Activated T-cell treated with anti-CD3 and anti-CD28 coated beads for 48 hours (primary cell): ENCODE results near the gene CCDC126.
"Not testable (repeated sequence)": the region's sequence is repeated elsewhere in the genome, so short reads cannot be mapped to it uniquely, and the experiment has no call there.

Source experiments
- DNase-seq: peaks from one replicate; pipeline ENCODE4 v3.0.0-alpha.2; 2020; ENCODE audit warnings: low read depth

The CCDC126 gene, protein sequence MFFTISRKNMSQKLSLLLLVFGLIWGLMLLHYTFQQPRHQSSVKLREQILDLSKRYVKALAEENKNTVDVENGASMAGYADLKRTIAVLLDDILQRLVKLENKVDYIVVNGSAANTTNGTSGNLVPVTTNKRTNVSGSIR

DNA sequence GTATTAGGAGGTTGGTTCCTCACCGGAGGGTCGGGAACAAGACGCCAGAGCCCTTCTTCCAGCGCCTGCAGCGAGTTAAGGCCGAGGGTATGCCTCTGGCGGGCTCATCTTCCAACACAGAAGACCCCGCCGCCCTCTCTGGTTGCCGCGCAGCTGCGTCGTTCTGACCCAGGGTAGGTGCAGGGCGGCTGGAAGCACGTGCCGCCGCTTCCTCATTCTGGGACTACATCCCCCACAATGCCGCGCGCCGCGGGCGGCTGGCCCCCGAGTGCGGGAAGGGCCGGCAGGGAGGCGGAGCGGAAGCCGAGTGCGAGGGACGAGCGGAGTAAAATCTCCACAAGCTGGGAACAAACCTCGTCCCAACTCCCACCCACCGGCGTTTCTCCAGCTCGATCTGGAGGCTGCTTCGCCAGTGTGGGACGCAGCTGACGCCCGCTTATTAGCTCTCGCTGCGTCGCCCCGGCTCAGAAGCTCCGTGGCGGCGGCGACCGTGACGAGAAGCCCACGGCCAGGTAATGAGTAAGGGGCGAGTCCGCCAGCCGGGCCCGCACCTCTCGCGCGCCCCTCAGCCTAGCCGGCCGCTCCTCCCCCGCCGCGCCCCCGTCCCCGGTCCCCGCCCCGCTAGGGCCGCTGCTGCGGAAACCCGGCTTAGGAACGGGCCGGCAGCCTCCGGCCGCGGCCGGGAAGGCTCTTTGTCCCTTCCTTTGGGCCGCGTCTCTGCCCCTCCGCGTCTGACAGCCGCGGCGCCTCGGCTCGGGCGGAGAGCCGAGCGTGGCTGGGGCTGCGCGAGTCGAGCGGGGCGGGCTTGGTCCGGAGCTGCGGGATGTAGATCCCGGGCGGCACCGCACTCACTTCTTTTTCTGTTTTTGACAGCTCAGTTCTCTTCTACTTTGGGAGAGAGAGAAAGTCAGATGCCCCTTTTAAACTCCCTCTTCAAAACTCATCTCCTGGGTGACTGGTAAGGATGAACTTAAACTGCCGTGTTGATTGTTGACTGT is at the start of gene CCDC126:
Gene CCDC126 (plus strand): TSS at position 289 of the 998 bp plus-strand sequence. CDS start 13,934 bp downstream, outside the sequence.
- DNase-seq = peak; percentile 84

DNA sequence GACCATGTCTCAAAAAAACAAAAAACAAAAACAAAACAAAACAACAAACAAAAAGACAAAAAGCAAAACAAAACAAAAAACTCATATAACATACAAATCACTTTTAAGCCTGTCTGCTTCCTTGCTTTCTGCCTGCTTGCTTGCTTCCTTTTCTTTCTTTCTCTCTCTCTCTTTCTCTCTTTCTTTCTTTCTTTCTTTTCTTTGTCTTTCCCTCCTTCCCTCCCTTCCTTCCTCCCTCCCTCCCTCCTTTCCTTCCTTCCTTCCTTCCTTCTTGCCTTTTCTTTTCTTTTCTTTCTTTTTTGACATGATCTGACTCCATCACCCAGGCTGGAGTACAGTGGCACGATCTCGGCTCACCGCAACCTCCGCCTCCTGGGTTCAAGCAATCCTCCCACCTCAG is 49.5 kb upstream of the CCDC126 start:
- DNase-seq = no peak

DNA sequence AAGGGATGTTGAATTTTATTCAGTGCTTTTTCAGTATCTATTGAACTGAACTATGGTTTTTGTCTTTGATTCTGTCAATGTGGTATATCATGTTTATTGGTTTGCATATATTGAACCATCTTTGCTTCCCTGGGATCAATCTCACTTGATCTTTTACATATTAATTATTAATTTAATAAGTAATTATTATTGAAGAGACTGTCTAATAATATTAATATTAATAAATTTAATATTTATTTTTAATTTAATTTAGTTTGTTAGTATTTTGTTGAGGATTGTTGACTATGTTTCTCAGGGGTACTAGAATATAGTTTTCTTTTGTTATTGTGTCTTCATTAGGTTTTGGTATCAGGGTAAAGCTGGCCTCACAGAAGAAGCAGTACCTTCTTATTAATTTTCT is 38.9 kb upstream of the CCDC126 start:
- no peak for DNase-seq

DNA sequence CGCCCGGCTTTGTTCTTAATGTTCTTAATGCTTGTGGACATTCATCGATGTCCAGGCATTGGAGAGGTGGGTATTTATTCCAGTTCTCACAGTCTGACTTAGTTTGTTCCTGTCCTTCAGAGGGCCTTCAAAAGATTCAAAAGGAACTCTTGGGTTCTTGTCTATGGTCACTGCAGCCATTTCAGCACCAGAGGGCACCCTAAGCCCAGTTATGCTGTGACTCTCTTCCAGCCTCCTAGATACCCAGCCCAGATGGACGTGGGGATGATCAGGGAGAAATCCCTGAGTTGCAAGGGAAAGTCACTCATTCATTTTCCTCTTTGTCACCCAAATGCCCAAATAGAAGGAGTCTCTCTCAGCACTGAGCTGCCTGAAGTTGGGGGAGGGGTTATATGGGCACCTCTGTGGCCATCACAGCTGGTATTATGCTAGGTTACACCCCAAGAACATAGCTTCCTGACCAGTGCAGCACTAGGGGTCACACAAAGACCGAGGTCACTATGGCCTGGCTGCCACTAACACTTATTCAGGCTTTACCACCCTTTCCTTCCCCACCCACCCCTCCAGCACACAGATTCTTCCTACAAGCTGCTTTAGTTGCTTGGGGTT is 26.5 kb upstream of the CCDC126 start:
- peak; percentile 54 for DNase-seq

DNA sequence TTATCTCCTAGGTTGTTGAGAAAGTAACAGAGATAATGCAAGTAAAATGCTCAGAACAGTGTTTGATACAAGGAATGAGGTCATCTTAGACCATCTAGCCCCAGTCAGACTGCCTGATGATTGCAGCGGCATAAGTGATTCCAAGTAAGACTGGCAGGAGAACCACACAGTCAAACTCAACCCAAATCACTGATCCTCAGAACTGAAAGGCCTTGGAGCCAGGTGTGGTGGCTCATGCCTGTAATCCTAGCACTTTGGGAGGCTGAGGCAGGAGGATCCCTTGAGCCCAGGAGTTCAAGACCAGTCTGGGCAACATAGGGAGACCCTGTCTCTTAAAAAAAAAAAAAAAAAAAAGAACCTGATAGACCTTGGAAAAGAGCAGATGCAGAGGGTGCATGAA is 15.2 kb upstream of the CCDC126 start:
- DNase-seq = not testable (repeated sequence)

DNA sequence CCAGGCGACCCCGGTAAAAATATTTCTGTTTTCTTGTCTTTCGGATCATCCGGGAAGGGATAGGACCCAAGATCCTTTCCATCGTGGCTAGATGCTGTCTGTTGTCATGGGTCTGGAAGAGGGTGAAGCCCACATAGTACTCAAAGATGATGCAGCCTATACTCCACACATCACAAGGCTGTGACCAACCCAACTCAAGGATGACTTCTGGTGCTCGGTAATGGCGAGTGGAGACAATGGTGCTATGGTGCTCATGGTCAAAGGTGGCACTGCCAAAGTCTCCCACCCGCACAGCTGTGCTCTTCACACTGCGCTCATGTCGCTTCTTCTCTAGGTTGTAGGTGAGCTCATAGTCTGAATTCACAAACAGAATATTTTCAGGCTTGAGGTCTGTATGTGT is 11.9 kb upstream of the CCDC126 start:
- DNase-seq = not testable (repeated sequence)

DNA sequence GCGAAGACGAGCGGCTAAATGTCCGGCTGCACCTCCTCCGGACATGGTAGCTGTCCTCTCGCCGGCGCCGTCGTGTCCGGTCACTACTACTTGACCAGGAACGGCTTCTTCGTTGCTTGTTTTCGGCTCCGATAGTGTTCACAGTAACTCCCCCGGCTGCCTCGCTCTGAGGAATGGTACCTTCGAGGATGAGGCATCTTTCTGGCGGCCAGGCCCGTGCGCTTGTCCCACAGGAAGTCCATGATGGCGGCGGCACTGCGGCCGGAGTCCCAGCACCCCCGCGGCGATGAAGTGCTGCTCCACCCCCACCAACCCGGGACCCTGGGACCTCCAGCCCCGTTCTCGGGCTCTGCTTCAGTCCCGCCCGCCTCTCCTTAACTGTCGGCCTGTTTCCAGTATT is 11.0 kb upstream of the CCDC126 start:
- DNase-seq = no peak

DNA sequence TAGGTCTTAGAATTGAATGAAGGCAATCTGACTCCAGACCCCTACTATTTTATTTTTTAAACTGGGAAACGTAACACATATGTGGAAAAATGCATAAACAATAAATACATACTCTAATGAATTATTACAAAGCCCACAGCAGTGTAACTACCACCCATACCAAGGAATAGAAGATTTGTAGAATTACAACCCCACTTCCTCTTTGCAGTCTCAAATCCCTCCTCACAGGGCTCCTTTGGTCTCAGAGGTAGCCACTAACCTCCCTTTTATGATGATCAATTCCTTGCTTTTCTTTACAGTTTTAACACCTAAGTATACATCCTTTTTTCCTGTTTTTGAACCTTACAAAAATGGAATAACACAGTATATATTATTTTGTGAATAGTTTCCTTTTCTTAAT is 6.7 kb upstream of the CCDC126 start:
- DNase-seq = no peak

DNA sequence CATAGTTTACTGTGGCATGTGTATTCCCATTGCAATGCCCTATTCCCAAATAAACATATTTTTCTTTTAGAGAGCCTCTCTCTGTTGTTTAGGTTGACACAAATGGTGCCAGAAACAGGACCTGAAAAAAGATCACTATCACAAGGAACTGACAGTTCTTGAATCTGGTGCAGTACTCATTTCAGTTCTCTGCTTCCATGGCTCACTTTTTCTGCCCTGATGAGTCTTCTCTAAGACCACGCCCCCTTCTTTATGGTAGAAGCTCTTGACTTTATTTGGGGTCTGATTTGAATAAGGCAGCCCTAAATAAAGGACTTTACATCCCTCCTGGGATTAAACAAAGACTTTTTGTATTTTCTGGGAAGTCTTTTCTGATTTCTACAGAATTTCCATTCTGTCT is 3.5 kb upstream of the CCDC126 start:
- no peak for DNase-seq

DNA sequence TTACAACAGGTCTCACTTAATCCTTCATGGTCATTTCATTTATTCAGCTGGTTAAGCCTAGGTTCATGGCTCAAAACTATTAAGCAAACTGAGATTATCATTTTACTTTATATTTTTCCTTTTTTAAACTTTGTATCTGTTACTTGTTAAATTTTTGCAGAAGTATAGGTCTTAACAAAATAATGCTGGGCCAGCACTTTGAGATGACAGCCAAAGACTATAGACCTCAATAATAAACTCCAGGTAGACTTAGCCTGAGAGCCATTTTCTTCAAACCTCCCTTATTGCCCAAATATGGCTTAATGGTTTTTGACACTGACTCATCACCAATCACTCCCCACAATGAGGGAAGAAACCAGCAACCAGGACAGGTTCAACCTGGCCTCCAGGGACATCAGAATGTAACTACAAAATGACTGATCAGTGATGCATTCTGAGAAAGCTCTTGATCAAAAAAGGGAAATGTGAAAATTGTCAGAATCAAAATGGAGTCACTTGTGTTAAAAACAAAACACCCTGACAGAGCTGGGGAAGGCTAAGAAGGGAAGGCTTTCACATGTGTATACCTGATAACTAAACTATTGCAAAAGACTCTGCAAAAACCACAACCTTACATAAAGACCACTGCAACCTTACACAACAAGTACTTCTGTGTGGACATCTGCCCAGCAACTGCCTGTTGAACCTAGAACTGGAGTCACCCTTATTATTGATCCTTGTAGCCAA is 2.1 kb upstream of the CCDC126 start:
- DNase-seq = peak; percentile 22

DNA sequence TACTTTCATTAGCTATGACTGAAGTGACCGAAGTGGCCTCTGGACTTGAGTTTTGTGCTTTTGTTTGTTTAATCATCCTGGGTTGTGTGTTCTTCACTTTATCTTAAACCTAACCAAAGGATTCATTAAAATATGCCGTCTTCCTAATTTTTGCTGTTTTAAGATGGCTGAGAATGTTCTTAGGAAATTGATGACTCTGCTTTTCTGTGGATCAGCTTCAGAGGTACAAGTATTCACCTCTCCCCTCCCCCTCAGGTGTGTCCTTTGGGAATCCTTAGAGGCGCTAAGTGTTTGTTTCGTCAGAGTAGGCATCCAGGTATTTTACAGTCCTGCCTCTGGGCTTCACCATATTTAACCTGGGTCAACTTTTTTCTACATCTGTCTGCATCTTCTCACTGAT is 1.1 kb downstream of the CCDC126 start:
- DNase-seq = no peak

DNA sequence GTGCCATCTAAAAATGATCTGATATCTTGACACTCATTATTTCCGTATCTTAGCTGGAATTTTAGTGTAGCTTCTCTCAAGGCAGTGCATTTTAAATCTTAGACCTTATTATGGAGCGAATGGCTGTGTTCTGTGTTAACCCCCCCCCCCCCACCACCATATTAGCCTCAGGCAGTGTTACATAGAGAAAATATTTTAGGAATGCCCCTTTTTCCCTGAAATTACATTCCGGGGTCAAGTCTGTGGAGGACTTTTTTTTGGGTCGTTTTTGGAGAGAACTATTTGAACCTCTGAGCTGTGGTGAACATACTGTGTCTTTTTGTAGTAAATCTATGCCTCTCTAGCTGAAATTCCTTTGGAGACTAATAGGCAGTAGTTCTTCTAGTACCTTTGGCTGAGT is 3.1 kb downstream of the CCDC126 start:
- DNase-seq = no peak

DNA sequence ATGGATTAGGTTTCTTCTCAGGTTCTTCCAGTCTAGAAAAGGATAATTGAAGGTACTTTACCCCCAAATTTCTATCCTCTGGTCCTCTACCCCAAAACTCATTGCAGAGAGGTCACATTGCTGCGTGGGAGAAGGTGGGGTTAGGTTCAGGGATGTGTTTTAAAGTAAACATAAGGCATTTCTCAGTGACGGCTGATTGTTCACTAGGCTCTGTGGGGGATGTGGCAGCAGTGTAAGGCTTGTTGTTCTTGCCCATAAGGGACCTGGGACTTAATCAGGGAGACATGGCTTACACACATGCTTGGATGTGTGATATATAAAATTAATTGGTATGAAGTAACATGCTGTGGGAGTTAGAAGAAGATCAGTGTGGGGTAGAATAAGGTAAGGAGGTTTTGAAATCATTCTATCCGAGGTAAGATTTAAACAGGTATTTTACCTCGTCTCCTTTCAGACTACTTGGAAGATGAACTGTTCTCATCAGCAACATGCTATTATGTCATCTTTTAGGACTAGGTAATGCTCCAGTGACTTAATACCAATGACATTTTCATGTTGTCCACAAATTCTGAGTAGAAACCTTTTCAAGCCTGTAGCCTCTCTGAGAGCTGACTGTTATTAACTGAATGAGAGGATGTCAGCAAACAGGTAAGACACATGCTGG is 6.6 kb downstream of the CCDC126 start:
- no peak for DNase-seq

DNA sequence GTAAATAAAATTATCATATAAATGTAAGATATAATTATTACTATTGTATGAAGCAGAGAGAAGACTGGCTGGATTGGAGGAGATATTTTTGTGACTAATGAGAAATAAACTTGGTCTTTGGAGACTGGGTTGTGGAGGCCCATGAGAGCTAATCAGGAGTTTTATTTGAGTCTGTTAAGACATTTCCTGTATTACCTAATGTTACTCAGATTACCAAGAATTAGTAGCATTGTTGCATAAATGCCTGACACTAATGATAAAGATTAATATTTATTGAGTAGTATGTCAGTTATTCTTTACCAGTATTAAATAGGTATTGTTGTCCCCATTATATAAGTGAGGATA is 7.1 kb downstream of the CCDC126 start:
- no peak for DNase-seq

DNA sequence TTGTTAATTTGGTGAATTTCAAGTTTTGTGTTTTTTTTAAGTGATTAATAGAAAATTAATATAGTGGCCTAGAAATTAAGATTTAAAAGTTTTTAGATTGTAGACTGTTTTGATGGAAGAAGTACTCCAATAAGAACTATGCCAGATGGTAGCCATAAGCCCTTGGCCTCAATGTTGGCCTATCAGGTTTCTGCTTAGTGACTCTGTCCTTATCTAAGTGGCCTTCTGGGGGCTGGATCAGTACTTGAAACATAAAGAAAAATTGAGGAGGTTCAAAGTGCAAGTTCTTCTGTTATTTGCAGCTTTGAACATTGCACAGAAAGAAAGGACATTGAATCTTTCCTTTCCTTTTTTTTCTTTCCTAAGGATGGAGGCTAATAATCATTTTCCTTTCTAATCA is 9.9 kb downstream of the CCDC126 start:
- no peak for DNase-seq

DNA sequence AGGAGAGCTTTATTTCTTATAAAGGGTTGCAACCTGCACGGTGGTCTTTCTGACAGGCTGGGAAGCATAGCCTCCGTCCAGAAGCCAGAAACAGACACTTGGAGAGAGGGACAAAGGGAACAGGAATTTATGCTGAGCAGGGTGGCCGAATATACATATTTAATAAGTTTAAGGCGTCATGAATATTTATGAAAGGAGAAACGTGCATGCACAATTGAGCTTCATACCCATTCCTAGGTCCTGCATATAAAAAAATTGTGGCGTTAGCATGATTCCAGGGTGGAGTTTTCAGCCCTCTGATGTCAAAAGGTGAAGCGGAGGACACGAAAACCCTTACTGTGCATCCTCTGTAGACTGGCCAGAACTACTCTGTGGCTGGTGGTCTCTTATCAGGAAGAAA is 10.7 kb downstream of the CCDC126 start:
- no peak for DNase-seq

DNA sequence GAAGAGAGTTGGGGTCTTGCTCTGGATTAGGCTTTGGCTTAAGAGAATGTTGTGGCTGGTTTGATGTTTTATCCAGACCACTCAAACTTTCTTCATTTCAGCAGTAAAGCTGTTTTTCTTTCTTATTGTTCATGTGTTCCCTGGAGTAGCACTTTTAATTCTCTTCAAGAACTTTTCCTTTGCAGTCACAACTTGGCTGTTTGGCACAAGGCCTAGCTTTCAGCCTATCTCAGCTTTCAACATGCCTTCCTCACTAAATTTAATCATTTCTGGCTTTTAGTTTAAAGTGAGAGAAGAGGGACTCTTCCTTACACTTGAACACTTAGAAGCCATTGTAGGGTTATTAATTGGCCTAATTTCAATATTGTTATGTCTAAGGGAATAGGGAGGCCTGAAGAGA is 18.1 kb downstream of the CCDC126 start:
- DNase-seq = no peak

DNA sequence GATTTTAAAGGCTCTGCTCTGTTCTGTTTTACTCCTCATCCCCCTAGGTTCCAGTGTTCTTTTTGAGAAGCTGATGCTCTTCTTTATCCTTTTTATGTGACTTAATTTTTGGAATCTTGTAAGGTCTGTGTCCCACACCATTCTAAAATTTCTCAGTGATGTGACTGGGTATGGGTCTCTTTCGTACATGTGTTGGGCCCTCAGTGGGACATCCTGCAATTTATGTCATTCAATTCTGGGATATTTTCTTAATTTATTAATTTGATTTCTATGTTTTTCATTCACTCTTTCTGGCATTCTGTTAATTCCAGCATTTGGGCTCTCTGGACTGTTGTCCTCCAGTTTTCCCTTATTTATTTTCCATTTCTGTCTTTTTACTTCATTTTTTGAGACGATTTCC is 19.4 kb downstream of the CCDC126 start:
- no peak for DNase-seq

DNA sequence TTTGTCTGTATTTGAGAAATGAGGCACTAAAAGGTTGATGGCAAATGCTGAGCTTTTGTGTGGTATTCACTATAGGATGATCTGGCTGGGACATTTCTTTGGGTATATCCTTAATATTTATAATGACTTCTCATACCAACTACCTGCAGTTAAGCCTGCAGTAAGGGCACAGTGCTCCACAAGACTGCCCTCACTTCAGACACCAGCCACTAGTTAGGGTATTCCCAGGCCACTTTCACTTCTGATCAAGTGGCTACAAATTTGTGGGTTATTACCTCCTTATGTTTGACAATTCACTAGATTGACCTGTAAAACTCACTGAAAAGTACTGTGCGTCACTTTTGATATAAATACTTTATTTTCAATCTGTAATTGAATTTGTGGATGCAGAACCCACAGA is 20.3 kb downstream of the CCDC126 start:
- DNase-seq = no peak

DNA sequence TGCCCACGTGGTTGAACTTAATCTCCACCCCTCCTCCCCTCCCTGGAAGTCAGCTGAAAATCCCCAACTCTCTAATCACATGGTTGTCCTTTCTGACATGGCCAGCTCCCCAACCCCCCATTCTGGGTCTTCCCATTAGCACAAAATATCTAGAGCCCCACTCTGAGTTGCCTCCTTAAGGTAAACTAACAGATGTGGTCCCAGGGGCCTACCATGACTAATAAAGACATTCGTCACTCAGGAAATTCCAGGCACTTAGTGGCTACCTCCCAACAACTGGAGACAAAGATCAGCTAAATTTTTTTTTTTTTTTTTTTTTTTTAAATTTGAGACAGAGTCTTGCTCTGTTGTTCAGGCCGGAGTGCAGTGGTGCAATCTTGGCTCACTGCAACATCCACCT is 21.1 kb downstream of the CCDC126 start:
- no peak for DNase-seq

DNA sequence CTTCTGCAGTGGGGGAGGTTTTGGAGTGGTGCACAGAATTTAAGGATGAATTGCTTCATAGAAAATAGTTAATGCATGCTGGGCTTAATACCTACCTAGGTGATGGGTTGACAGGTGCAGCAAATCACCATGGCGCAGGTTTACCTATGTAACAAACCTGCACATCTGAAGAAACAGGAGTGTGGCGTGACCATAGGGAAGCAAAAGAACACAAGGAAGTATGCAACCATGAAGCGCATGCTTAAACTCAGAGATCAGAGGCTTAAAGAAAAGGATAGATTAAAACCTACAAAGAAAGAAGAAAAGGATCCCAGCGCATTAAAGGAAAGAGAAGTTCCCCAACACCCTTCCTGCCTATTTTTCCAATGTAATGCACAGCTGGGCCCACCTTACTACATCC is 22.0 kb downstream of the CCDC126 start:
- DNase-seq = no peak

DNA sequence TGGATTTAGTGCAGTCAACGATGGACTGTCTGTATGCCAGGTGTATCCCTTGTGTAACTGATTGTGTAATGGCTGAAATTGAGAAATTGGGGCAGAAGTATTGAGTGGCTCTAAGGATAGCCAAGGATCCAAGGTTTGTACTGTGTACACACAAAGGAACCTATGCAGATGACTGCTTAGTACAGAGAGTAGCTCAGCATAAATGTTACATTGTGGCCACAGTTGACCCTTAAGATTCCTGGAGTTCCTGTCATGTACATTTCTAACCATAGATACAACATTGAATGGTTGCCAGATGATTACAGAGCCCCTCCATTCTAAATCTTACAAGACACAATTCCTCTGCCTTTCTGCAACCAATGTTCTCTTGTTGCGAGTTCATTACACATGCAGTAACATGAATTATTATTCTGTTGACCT is 25.3 kb downstream of the CCDC126 start:
- DNase-seq = no peak
